ENCODE measurements around the gene P3R3URF. TPM values are rescaled to one million over a fixed set of nuclear protein-coding genes. Genes with fewer than 3 reads are reported as not detected.

P3R3URF gene
- total and polyA plus RNA-seq, 3 experiments from 2014 or later, result not detected

DNA sequence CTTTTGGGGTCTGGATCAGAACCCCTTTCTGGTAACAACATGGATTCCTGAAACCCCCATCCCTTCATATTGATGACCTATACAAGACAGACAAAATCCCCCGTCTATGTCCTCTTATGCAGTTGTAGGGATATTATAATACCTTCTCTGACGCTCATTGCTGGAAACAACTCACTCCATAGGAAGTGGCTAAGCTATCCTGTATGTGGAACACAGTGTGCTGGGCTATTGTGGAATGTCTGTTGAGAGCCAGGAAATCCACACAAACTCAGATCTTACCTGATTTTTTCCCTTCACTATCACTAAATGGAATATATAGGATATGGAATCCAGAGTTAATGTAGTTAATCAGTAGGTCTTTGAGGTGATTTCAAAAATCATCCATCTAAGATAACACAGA is 26.2 kb downstream of the P3R3URF start:
- no peaks in the 10 kb centered on the region for H3K4me1 ChIP-seq (ENCODE audit: insufficient read depth, low read length)
- Mint-ChIP-seq H3K9me3 (no peaks in the 10 kb centered on the region), H3K4me1 (no peaks in the 10 kb centered on the region)

DNA sequence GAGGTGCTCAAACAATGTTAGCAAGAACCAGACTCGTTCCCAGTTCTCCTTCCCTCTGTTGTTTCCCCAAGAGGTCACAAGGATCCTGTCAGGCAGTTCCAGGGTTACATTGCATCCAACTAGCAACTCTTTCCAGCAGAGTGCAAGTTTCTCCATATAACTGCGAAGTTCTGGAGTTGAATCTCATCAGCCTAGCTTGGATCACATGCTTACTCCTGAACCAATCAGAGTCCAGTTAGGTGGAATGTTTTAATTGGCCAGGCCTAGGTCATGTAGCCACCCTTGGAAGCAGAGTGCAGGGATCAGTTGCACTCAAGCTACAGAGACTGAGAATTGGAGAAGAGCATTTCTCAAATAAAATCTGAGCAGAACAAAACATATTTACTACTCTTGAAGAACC is 28.0 kb downstream of the P3R3URF start:
- no peak for DNase-seq
- Mint-ChIP-seq H3K4me3 (no peak overlapping the region), H3K27me3 (no peaks in the 10 kb centered on the region), H3K4me1 (no peaks in the 10 kb centered on the region), H3K9me3 (no peaks in the 10 kb centered on the region), H3K36me3 (no peaks in the 10 kb centered on the region), H3K27ac (no peak overlapping the region)
- Histone ChIP-seq H3K9me3 (ENCODE audit: low read length) (no peaks in the 10 kb centered on the region), H3K27me3 (ENCODE audit: insufficient read depth, low read length, poor library complexity, severe bottlenecking) (no peaks in the 10 kb centered on the region), H3K4me1 (ENCODE audit: insufficient read depth, low read length) (no peaks in the 10 kb centered on the region), H3K36me3 (ENCODE audit: insufficient read depth, low read length) (no peaks in the 10 kb centered on the region), H3K27ac (ENCODE audit: low read depth, low read length) (no peak overlapping the region), H3K4me3 (ENCODE audit: low read length) (no peak overlapping the region)
- ChIA-PET CTCF (no interaction called here), POLR2A (no interaction called here)

More for the DNA sequence above, 26.2 kb downstream of the P3R3URF start:
- Histone ChIP-seq H3K9me3 (ENCODE audit: low read length) (no peaks in the 10 kb centered on the region), H3K4me3 (ENCODE audit: low read length) (no peak overlapping the region), H3K36me3 (ENCODE audit: insufficient read depth, low read length) (no peaks in the 10 kb centered on the region), H3K27me3 (ENCODE audit: insufficient read depth, low read length, poor library complexity, severe bottlenecking) (no peaks in the 10 kb centered on the region), H3K27ac (ENCODE audit: low read depth, low read length) (no peak overlapping the region)
- ChIA-PET POLR2A (no interaction called here), CTCF (no interaction called here)
- Mint-ChIP-seq H3K36me3 (no peaks in the 10 kb centered on the region), H3K4me3 (no peak overlapping the region), H3K27me3 (no peaks in the 10 kb centered on the region), H3K27ac (peak overlapping the region in 1 of 8 donors; percentile 43)
- DNase-seq, result no peak

DNA sequence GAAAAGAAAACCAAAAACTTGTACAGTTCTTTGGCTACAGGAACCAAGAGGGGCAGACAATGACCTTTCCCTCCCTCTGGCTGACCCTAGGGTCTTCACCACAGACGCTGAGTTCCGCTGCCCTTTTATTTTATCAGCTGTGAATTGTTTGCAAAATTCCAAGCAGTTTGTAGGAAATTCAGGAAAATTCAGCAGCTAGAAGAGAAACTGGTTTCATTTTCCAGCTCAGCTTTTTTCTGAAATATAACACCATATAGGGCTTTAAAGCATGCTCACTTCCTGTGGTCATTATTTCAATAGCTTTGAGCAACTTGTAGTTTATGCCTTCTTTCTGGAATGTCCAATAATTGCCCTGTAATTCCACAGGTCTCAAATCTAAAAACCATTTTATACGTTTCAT is 38.4 kb downstream of the P3R3URF start:
- Histone ChIP-seq H3K27me3 (ENCODE audit: insufficient read depth, low read length, poor library complexity, severe bottlenecking) (no peaks in the 10 kb centered on the region), H3K4me3 (ENCODE audit: low read length) (no peak overlapping the region), H3K27ac (ENCODE audit: low read depth, low read length) (no peak overlapping the region), H3K36me3 (ENCODE audit: insufficient read depth, low read length) (no peaks in the 10 kb centered on the region), H3K9me3 (ENCODE audit: low read length) (no peaks in the 10 kb centered on the region), H3K4me1 (ENCODE audit: insufficient read depth, low read length) (peaks cover 5% of the 10 kb centered on the region)
- H3K27ac Mint-ChIP-seq, result no peak overlapping the region
- H3K9me3 Mint-ChIP-seq, result no peaks in the 10 kb centered on the region
- H3K4me1 Mint-ChIP-seq, result peaks cover 9 to 13% (median 10%) of the 10 kb centered on the region in 3 donors
- ChIA-PET POLR2A (no interaction called here), CTCF (no interaction called here)
- no peak for DNase-seq
- peaks cover 4 to 17% of the 10 kb centered on the region in 2 donors for H3K27me3 Mint-ChIP-seq
- no peak overlapping the region for H3K4me3 Mint-ChIP-seq
- peaks cover 0 to 5% (median 4%) of the 10 kb centered on the region in 3 donors for H3K36me3 Mint-ChIP-seq

DNA sequence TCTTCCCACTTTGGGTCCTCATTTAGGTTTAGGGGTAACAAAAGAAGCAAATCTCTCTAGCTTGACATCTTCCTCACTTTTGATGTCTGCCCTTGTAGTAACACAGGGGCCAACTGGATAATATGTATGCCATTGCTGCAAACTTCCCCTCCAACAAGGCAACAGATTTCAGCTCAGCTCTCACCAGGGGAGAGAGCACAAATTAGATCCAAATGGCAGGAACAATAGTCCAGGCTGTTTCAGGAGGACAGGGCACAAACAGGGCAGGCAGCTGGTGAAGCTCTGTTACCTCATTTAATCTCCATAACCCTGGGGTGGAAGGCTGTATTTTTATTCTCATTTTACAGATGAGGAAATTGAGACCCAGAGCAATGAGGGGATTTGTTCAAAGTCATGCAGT is 39.6 kb downstream of the P3R3URF start:
- Mint-ChIP-seq H3K27me3 (peaks cover 7 to 22% of the 10 kb centered on the region in 2 donors), H3K27ac (no peak overlapping the region), H3K36me3 (peaks cover 0 to 11% (median 5%) of the 10 kb centered on the region in 3 donors), H3K4me3 (peak overlapping the region in 1 of 7 donors; percentile 66), H3K4me1 (peaks cover 16 to 21% (median 19%) of the 10 kb centered on the region in 3 donors), H3K9me3 (no peaks in the 10 kb centered on the region)
- Histone ChIP-seq H3K4me1 (ENCODE audit: insufficient read depth, low read length) (peaks cover 10% of the 10 kb centered on the region), H3K27ac (ENCODE audit: low read depth, low read length) (no peak overlapping the region), H3K9me3 (ENCODE audit: low read length) (no peaks in the 10 kb centered on the region), H3K36me3 (ENCODE audit: insufficient read depth, low read length) (no peaks in the 10 kb centered on the region), H3K27me3 (ENCODE audit: insufficient read depth, low read length, poor library complexity, severe bottlenecking) (peaks cover 6% of the 10 kb centered on the region), H3K4me3 (ENCODE audit: low read length) (no peak overlapping the region)
- ChIA-PET CTCF (interaction anchor here (1.5 kb wide), 1 partner anchor 9 kb away, joined by 3 read pairs; no protein-coding TSS in a partner anchor), POLR2A (no interaction called here)
- DNase-seq, result no peak

DNA sequence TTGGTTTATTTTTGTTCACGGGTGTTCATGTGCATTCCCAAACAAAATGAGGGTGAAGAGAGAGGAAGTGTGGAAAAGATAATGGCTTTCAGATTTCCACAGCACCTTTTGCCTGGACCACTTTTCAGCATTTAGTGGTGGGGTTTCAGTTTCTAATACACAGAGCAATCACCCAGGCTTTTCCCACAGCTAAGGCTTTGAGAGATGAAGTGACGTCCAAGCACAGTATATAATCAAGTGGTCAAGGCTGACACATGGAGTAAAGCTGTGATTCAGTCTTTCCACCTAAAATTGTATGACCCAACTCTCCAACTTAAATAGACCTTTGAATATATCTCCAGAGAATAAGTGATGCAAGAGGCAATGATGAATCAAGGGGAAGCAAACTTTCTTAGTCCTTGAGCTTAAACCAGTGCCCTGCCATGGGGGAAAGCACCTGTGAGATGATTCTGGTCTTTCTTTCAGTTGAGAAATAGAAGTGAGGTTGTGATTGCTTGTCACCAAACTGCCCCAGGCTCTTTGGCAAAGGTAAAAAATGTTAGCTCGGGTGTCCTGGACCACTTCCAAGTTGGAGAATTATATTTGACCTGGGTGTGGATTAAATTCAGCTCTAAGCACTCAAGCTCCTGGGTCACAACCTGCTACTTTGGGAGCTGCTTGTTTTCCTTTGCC is 41.5 kb downstream of the P3R3URF start:
- peaks cover 14 to 35% of the 10 kb centered on the region in 2 donors for H3K27me3 Mint-ChIP-seq
- Histone ChIP-seq H3K9me3 (ENCODE audit: low read length) (no peaks in the 10 kb centered on the region), H3K36me3 (ENCODE audit: insufficient read depth, low read length) (no peaks in the 10 kb centered on the region), H3K4me1 (ENCODE audit: insufficient read depth, low read length) (peaks cover 17% of the 10 kb centered on the region), H3K27me3 (ENCODE audit: insufficient read depth, low read length, poor library complexity, severe bottlenecking) (peaks cover 24% of the 10 kb centered on the region), H3K27ac (ENCODE audit: low read depth, low read length) (no peak overlapping the region), H3K4me3 (ENCODE audit: low read length) (no peak overlapping the region)
- no peaks in the 10 kb centered on the region for H3K9me3 Mint-ChIP-seq
- no peak for DNase-seq
- H3K36me3 Mint-ChIP-seq, result peaks cover 0 to 11% (median 0%) of the 10 kb centered on the region in 3 donors
- CTCF ChIA-PET, result no interaction called here
- H3K27ac Mint-ChIP-seq, result no peak overlapping the region
- POLR2A ChIA-PET, result no interaction called here
- peak overlapping the region in 1 of 7 donors; percentile 19 for H3K4me3 Mint-ChIP-seq
- H3K4me1 Mint-ChIP-seq, result peaks cover 27 to 40% (median 35%) of the 10 kb centered on the region in 3 donors

DNA sequence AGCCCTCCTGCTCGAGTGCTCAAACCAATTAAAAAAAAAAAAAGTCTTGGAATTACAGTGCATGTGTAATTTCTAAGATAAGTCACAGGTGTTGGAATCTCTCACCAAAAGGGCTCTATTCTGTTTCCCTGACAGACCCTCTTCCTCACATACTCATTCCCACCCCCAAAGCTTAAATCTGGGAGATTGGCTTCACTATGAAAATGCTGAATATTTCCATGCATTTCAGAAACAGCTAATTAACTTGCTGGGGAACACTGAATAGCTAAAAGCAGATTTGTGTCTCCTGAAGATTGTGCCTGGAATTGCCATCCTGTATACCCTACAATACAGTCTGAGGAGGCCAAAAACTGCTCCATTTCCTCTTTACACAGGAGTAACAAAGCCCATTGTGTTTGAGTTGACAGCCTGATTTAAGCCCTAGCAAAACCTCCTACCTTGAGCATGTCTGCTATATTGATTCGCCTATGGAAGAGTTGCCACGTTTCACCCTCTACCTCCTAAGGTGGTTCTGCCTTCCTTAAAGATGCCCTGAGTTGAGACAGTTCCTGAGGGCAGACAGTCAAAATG is 42.4 kb downstream of the P3R3URF start:
- H3K36me3 ChIP-seq (ENCODE audit: insufficient read depth, low read length), result no peaks in the 10 kb centered on the region
- no peaks in the 10 kb centered on the region for H3K9me3 ChIP-seq (ENCODE audit: low read length)
- POLR2A ChIA-PET, result no interaction called here
- H3K27me3 ChIP-seq (ENCODE audit: insufficient read depth, low read length, poor library complexity, severe bottlenecking), result peaks cover 25% of the 10 kb centered on the region
- H3K4me1 ChIP-seq (ENCODE audit: insufficient read depth, low read length), result peaks cover 17% of the 10 kb centered on the region
- Mint-ChIP-seq H3K36me3 (peaks cover 0 to 11% (median 0%) of the 10 kb centered on the region in 3 donors), H3K27ac (peak overlapping the region in 6 of 8 donors; percentile 40 to 99 (median 97)), H3K9me3 (no peaks in the 10 kb centered on the region), H3K4me1 (peaks cover 27 to 40% (median 35%) of the 10 kb centered on the region in 3 donors), H3K27me3 (peaks cover 14 to 38% of the 10 kb centered on the region in 2 donors), H3K4me3 (peak overlapping the region; percentile 94 to 100 (median 99))
- CTCF ChIA-PET, result no interaction called here
- peak overlapping the region; percentile 90 for H3K27ac ChIP-seq (ENCODE audit: low read depth, low read length)
- no peak for DNase-seq
- H3K4me3 ChIP-seq (ENCODE audit: low read length), result peak overlapping the region; percentile 81

DNA sequence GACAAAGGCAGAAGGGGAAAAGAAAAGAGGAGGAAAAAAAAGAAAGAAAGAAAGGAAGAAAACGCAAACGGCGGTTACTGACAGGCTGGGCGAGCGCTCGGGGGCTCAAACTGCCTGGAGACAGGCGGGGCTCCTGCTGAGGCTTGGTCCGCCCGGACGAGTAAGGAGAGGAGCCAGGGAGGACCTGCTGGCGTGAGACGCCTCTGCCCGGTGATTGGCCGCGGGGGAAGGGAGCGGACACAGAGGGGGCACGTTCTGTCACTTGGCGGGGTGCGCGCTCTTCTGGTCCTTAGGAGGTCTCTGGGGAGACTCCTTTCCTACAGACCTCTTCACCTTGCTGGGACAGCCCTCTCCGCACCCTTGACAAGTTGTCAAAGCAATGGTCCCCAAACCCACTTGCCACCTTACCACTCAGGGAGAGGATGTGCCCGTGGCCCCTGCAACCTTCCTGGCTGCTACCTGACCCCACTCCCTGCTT is 43.1 kb downstream of the P3R3URF start:
- Histone ChIP-seq H3K9me3 (ENCODE audit: low read length) (no peaks in the 10 kb centered on the region), H3K27ac (ENCODE audit: low read depth, low read length) (peak overlapping the region; percentile 90), H3K36me3 (ENCODE audit: insufficient read depth, low read length) (no peaks in the 10 kb centered on the region), H3K4me1 (ENCODE audit: insufficient read depth, low read length) (peaks cover 17% of the 10 kb centered on the region), H3K27me3 (ENCODE audit: insufficient read depth, low read length, poor library complexity, severe bottlenecking) (peaks cover 25% of the 10 kb centered on the region), H3K4me3 (ENCODE audit: low read length) (peak overlapping the region; percentile 81)
- Mint-ChIP-seq H3K36me3 (peaks cover 0 to 11% (median 0%) of the 10 kb centered on the region in 3 donors), H3K4me3 (peak overlapping the region; percentile 94 to 100 (median 99)), H3K27ac (peak overlapping the region; percentile 94 to 100 (median 98)), H3K9me3 (no peaks in the 10 kb centered on the region), H3K27me3 (peaks cover 17 to 36% of the 10 kb centered on the region in 2 donors), H3K4me1 (peaks cover 27 to 40% (median 35%) of the 10 kb centered on the region in 3 donors)
- ChIA-PET CTCF (interaction anchor here (1.2 kb wide), 1 partner anchor 9 kb away, joined by 5 read pairs; no protein-coding TSS in a partner anchor), POLR2A (no interaction called here)
- DNase-seq, result no peak

DNA sequence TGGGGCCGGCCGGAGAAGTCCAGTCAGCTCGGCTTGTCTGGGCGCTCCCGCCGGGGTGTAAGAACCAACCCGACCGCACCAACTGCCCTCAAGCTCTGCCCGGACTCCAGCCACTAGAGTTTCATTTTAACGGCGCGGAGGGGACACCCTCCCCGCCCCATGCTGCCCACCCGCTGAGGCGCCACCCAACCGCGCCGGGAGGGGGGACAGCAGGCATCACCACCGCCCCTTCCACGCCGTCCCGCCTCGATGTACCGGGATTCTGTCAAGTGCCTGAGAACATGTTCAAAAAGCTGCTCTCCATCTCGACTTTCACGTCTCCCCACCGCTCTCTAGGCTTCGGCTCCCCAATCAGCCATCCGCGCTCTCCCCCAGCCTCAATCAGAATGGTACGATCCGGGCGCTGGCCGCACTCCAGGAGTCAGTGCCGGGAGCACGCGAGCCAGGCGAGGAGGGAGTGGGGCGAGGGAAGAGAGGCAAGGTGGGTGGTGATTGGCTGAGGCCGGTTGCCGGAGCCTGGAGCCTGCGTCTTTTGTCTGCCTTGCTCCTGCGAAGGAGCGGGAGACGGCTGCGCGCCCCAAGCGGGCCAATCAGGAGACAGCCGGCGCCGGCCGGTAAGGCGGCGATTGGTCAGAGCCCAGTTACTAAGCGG is 43.6 kb downstream of the P3R3URF start, which contains the start of gene PIK3R3:
Gene PIK3R3 (minus strand): TSS at position 101 of the 652 bp plus-strand sequence. CDS start 677 bp downstream, outside the sequence.
- Histone ChIP-seq H3K4me1 (ENCODE audit: insufficient read depth, low read length) (peaks cover 17% of the 10 kb centered on the region), H3K27ac (ENCODE audit: low read depth, low read length) (peak within 1 kb of the TSS; percentile 90), H3K27me3 (ENCODE audit: insufficient read depth, low read length, poor library complexity, severe bottlenecking) (peaks cover 25% of the 10 kb centered on the region), H3K36me3 (ENCODE audit: insufficient read depth, low read length) (no peaks in the 10 kb centered on the region), H3K9me3 (ENCODE audit: low read length) (no peaks in the 10 kb centered on the region), H3K4me3 (ENCODE audit: low read length) (peak within 1 kb of the TSS; percentile 81)
- peaks cover 16 to 40% of the 10 kb centered on the region in 2 donors for H3K27me3 Mint-ChIP-seq
- CTCF ChIA-PET, result interaction anchor here (1.1 to 1.6 kb wide), 3 partner anchors 9 to 98 kb away, joined by 3 to 5 read pairs (median 3); no protein-coding TSS in a partner anchor
- DNase-seq, result peak; percentile 64 to 89 (median 86)
- H3K36me3 Mint-ChIP-seq, result peaks cover 0 to 11% (median 2%) of the 10 kb centered on the region in 3 donors
- peak within 1 kb of the TSS; percentile 94 to 100 (median 99) for H3K4me3 Mint-ChIP-seq
- no peaks in the 10 kb centered on the region for H3K9me3 Mint-ChIP-seq
- peak within 1 kb of the TSS; percentile 94 to 100 (median 98) for H3K27ac Mint-ChIP-seq
- POLR2A ChIA-PET, result no interaction called here
- peaks cover 27 to 40% (median 35%) of the 10 kb centered on the region in 3 donors for H3K4me1 Mint-ChIP-seq
